Nephron (organoid): ENCODE measurements around the gene KRT72.

Source experiments
- H3K27ac Mint-ChIP-seq, 3 experiments: 2 replicates each; pipeline ENCODE4 v1.8.0; 2020; ENCODE audit warnings: mixed read lengths in 3 of 3, mild to moderate bottlenecking in 2 of 3, moderate library complexity in 1 of 3
- H3K27me3 Mint-ChIP-seq: 2 replicates; pipeline ENCODE4 v1.8.0; 2021; ENCODE audit warnings: low read depth, mild to moderate bottlenecking, moderate library complexity, mixed read lengths
- H3K36me3 Mint-ChIP-seq: 2 replicates; pipeline ENCODE4 v1.8.0; 2020; ENCODE audit warnings: low read depth, mixed read lengths
- H3K4me1 Mint-ChIP-seq: 2 replicates; pipeline ENCODE4 v1.8.0; 2020; ENCODE audit warnings: mixed read lengths
- H3K4me3 Mint-ChIP-seq, 3 experiments: 2 replicates each; pipeline ENCODE4 v1.8.0; 2020; ENCODE audit warnings: mild to moderate bottlenecking in 3 of 3, mixed read lengths in 3 of 3, moderate library complexity in 2 of 3
- H3K9me3 Mint-ChIP-seq: 2 replicates; pipeline ENCODE4 v1.8.0; 2020; ENCODE audit warnings: mixed read lengths
- CTCF ChIP-seq, 3 experiments: fragments of 200-600 bp; sonication (generic); IDR thresholded peaks; one replicate each; pipeline ENCODE4 v1.5.0; 2021; ENCODE audit warnings: antibody characterized with exemption in 3 of 3; ENCODE audit not compliant: unreplicated experiment in 3 of 3

The KRT72 gene

GRCh38 chr12:52561880-52562449 lies 39.3 kb downstream of the KRT72 start:
- H3K27me3 Mint-ChIP-seq, result peaks cover 32% of the 10 kb centered on the region
- no peak overlapping the region for H3K27ac Mint-ChIP-seq
- no peaks in the 10 kb centered on the region for H3K4me1 Mint-ChIP-seq
- H3K36me3 Mint-ChIP-seq, result no peaks in the 10 kb centered on the region
- no peaks in the 10 kb centered on the region for H3K9me3 Mint-ChIP-seq
- no peak for TF ChIP-seq CTCF (IDR thresholded peaks at IDR 0.05; ENCODE audit: unreplicated experiment in 3 of 3)
- no peak overlapping the region for H3K4me3 Mint-ChIP-seq

GRCh38 chr12:52559979-52560378 lies 41.3 kb downstream of the KRT72 start:
- Mint-ChIP-seq H3K4me3 (no peak overlapping the region), H3K9me3 (no peaks in the 10 kb centered on the region), H3K36me3 (no peaks in the 10 kb centered on the region)

GRCh38 chr12:52558781-52559445 lies 42.4 kb downstream of the KRT72 start:
- Mint-ChIP-seq H3K4me3 (no peak overlapping the region), H3K27ac (no peak overlapping the region), H3K27me3 (peaks cover 30% of the 10 kb centered on the region), H3K36me3 (no peaks in the 10 kb centered on the region), H3K9me3 (no peaks in the 10 kb centered on the region), H3K4me1 (no peaks in the 10 kb centered on the region)
- TF ChIP-seq CTCF (IDR thresholded peaks at IDR 0.05; ENCODE audit: unreplicated experiment in 3 of 3), result no peak

More at GRCh38 chr12:52559979-52560378, 41.3 kb downstream of the KRT72 start:
- H3K27me3 Mint-ChIP-seq, result peaks cover 34% of the 10 kb centered on the region
- no peaks in the 10 kb centered on the region for H3K4me1 Mint-ChIP-seq
- TF ChIP-seq CTCF (IDR thresholded peaks at IDR 0.05; ENCODE audit: unreplicated experiment in 3 of 3), result no peak
- H3K27ac Mint-ChIP-seq, result no peak overlapping the region

- H3K27me3 Mint-ChIP-seq, result peaks cover 29% of the 10 kb centered on the region
- TF ChIP-seq CTCF (IDR thresholded peaks at IDR 0.05; ENCODE audit: unreplicated experiment in 3 of 3), result no peak
- H3K27ac Mint-ChIP-seq, result no peak overlapping the region
- H3K9me3 Mint-ChIP-seq, result no peaks in the 10 kb centered on the region
- no peaks in the 10 kb centered on the region for H3K4me1 Mint-ChIP-seq
- H3K4me3 Mint-ChIP-seq, result no peak overlapping the region
- no peaks in the 10 kb centered on the region for H3K36me3 Mint-ChIP-seq
These were observed 43.8 kb downstream of the KRT72 start for GRCh38 chr12:52557476-52557875.

GRCh38 chr12:52555577-52555976 lies 45.7 kb downstream of the KRT72 start:
- no peaks in the 10 kb centered on the region for H3K36me3 Mint-ChIP-seq
- no peak overlapping the region for H3K27ac Mint-ChIP-seq
- no peak for TF ChIP-seq CTCF (IDR thresholded peaks at IDR 0.05; ENCODE audit: unreplicated experiment in 3 of 3)
- H3K4me1 Mint-ChIP-seq, result no peaks in the 10 kb centered on the region
- H3K9me3 Mint-ChIP-seq, result no peaks in the 10 kb centered on the region
- H3K4me3 Mint-ChIP-seq, result no peak overlapping the region
- H3K27me3 Mint-ChIP-seq, result peaks cover 32% of the 10 kb centered on the region

GRCh38 chr12:52552681-52553195 lies 48.5 kb downstream of the KRT72 start, which contains the start of gene KRT71:
KRT71 (minus strand) TSS chr12:52553145; CDS start chr12:52553077, 68 bp downstream.
- Mint-ChIP-seq H3K4me3 (no peak within 1 kb of the TSS), H3K36me3 (no peaks in the 10 kb centered on the region), H3K27ac (no peak within 1 kb of the TSS), H3K4me1 (no peaks in the 10 kb centered on the region), H3K9me3 (no peaks in the 10 kb centered on the region), H3K27me3 (peaks cover 30% of the 10 kb centered on the region)
- no peak for TF ChIP-seq CTCF (IDR thresholded peaks at IDR 0.05; ENCODE audit: unreplicated experiment in 3 of 3)
